ENCODE results near the gene TGFBR1. TPM values are rescaled to one million over a fixed set of nuclear protein-coding genes. Genes with fewer than 3 reads are reported as not detected.

Gene TGFBR1
- total RNA-seq, 4 donors from 2014 or later: 17.6 to 24.1 (median 22.8) TPM

DNA sequence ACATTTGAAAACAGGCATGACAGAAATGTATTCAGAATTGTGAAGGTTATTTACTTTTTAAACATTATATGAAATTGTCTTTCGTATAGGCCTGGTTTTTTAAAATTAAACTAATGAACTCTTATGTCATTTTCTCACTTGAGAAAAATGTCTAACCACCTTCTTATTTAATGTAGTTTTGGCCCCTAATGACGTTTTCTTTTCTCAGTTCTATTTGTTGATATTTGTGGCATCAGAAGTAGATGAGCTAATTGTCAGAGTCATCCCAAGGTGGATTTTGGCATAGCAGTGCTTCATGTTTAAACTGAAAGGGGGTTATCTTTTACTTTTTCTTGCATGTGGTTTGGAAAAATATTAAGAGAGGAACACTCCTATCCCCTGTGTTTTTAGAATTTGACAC lies 28.2 kb downstream of the TGFBR1 start:
- Histone ChIP-seq H3K36me3 (no peaks in the 10 kb centered on the region), H3K27me3 (no peaks in the 10 kb centered on the region), H3K4me3 (no peak overlapping the region), H3K4me1 (peaks cover 0 to 26% (median 0%) of the 10 kb centered on the region in 4 donors), H3K9me3 (no peaks in the 10 kb centered on the region), H3K27ac (no peak overlapping the region)
- intact Hi-C loops (cut with DNase I; ENCODE audit: low total_unique reads) (loop anchor here (10.0 kb wide), 1 partner anchor 128 kb away; no protein-coding TSS in a partner anchor), in situ Hi-C loops (cut with MboI; ENCODE audit: low pct_ligation_motif_present in 1 of 4, low pct_unique_long_range_greater_than_20kb in 1 of 4, low sequenced_read_pairs in 3 of 4) (loop anchor here in 3 of 4 donors (10.0 to 25.0 kb wide), 4 partner anchors 128 to 278 kb away; no protein-coding TSS in a partner anchor)
- no peak for DNase-seq
- 53 to 75% methylated on average over 2 of the region's 2 CpGs for WGBS, 2 donors (ENCODE audit: low coverage in 1 of 2)
- no peak for TF ChIP-seq POLR2AphosphoS5 (IDR thresholded peaks at IDR 0.05)
- no peak for TF ChIP-seq POLR2A (IDR thresholded peaks at IDR 0.05)
- no peak for TF ChIP-seq CTCF (IDR thresholded peaks at IDR 0.05)
- TF ChIP-seq EP300 (IDR thresholded peaks at IDR 0.05; ENCODE audit: low read depth): no peak

DNA sequence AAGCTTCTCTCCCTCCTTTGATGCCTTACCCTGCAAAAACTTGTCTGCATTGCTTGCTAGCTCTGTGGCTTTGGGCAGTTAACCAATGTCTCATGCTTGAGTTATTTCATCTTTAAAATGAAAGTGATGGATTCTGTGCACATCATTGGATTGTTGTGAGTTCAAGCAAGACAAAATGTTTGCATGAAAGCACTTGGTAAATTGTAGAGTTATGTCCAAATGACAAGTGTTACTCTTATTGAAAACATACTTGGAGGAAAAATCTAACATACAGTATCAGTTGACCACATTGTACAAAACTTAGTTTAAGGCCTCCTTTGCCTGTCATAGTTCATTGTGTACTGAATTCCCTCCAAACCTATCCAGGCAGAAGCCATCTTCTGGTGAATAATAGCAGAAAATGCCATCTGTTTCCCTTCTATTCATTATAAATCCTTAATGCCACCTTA lies 30.0 kb downstream of the TGFBR1 start:
- in situ Hi-C loops (cut with MboI; ENCODE audit: low pct_ligation_motif_present in 1 of 4, low pct_unique_long_range_greater_than_20kb in 1 of 4, low sequenced_read_pairs in 3 of 4): loop anchor here in 3 of 4 donors (10.0 to 25.0 kb wide), 4 partner anchors 130 to 280 kb away; no protein-coding TSS in a partner anchor
- intact Hi-C loops (cut with DNase I; ENCODE audit: low total_unique reads): loop anchor here (10.0 kb wide), 1 partner anchor 130 kb away; no protein-coding TSS in a partner anchor
- no peak overlapping the region for H3K4me3 ChIP-seq
- H3K36me3 ChIP-seq: peaks cover 0 to 4% (median 0%) of the 10 kb centered on the region in 4 donors
- no peaks in the 10 kb centered on the region for H3K27me3 ChIP-seq
- TF ChIP-seq CTCF (IDR thresholded peaks at IDR 0.05) (no peak), POLR2AphosphoS5 (IDR thresholded peaks at IDR 0.05) (no peak), POLR2A (IDR thresholded peaks at IDR 0.05) (no peak), EP300 (IDR thresholded peaks at IDR 0.05; ENCODE audit: low read depth) (no peak)
- H3K4me1 ChIP-seq: peaks cover 0 to 22% (median 0%) of the 10 kb centered on the region in 4 donors
- H3K27ac ChIP-seq: no peak overlapping the region
- no peak for DNase-seq
- H3K9me3 ChIP-seq: no peaks in the 10 kb centered on the region

DNA sequence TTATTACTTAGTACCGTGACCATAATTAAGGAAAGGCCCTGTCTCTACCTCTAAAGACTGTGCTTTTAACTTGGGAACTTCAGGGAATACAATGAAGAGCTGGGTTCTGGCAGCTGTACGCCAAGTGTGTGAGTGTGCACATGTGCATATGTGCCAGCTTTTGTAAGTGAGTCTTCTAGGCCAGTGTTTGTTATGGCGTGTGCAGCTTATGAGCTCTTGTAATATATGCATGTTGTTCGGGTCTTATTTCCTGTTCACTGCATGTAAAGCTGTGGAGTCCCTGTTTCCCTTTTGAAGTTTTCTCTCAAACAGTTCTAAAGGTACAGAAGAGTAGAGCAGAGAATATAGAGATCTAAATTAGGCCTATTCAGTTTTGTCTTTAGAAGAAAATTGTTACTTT lies 30.5 kb downstream of the TGFBR1 start:
- peaks cover 0 to 4% (median 0%) of the 10 kb centered on the region in 4 donors for H3K36me3 ChIP-seq
- peaks cover 0 to 25% (median 0%) of the 10 kb centered on the region in 4 donors for H3K4me1 ChIP-seq
- intact Hi-C loops (cut with DNase I; ENCODE audit: low total_unique reads) (loop anchor here (10.0 kb wide), 1 partner anchor 131 kb away; no protein-coding TSS in a partner anchor), in situ Hi-C loops (cut with MboI; ENCODE audit: low pct_ligation_motif_present in 1 of 4, low pct_unique_long_range_greater_than_20kb in 1 of 4, low sequenced_read_pairs in 3 of 4) (loop anchor here in 3 of 4 donors (10.0 to 25.0 kb wide), 4 partner anchors 131 to 281 kb away; no protein-coding TSS in a partner anchor)
- H3K27me3 ChIP-seq: no peaks in the 10 kb centered on the region
- 77% methylated on average over 4 of the region's 4 CpGs; no CpG with 5 or more reads in 1 of the 2 donors for WGBS, 2 donors (ENCODE audit: low coverage in 1 of 2)
- H3K9me3 ChIP-seq: no peaks in the 10 kb centered on the region
- no peak overlapping the region for H3K27ac ChIP-seq
- no peak overlapping the region for H3K4me3 ChIP-seq
- DNase-seq: no peak
- TF ChIP-seq POLR2A (IDR thresholded peaks at IDR 0.05): no peak
- TF ChIP-seq CTCF (IDR thresholded peaks at IDR 0.05): no peak
- TF ChIP-seq POLR2AphosphoS5 (IDR thresholded peaks at IDR 0.05): no peak
- no peak for TF ChIP-seq EP300 (IDR thresholded peaks at IDR 0.05; ENCODE audit: low read depth)

DNA sequence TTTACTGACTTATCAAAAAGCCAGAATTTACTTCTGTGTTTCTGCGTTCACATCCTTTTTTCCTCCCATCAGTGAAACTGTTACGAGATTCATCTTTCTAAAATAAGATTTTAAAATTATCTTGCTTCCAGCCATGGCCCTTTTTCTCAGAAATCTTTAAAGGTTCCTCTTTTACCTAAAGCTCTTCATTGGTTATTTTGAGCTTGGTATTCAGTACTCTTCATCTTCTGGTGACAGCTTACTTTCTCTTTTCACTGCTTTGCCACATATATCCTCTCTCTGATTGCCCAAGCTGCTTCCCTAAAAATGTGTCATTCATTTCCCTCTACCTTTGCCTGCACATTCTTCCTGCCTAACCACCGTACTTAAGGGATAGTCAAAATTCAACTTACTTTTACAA lies 32.3 kb downstream of the TGFBR1 start:
- in situ Hi-C loops (cut with MboI; ENCODE audit: low pct_ligation_motif_present in 1 of 4, low pct_unique_long_range_greater_than_20kb in 1 of 4, low sequenced_read_pairs in 3 of 4) (loop anchor here in 3 of 4 donors (10.0 to 25.0 kb wide), 4 partner anchors 132 to 282 kb away; no protein-coding TSS in a partner anchor), intact Hi-C loops (cut with DNase I; ENCODE audit: low total_unique reads) (loop anchor here (10.0 kb wide), 1 partner anchor 132 kb away; no protein-coding TSS in a partner anchor)
- H3K36me3 ChIP-seq: peaks cover 0 to 4% (median 0%) of the 10 kb centered on the region in 4 donors
- H3K27me3 ChIP-seq: no peaks in the 10 kb centered on the region
- no peak overlapping the region for H3K27ac ChIP-seq
- H3K9me3 ChIP-seq: no peaks in the 10 kb centered on the region
- H3K4me3 ChIP-seq: no peak overlapping the region
- no peak for DNase-seq
- TF ChIP-seq CTCF (IDR thresholded peaks at IDR 0.05): no peak
- TF ChIP-seq POLR2A (IDR thresholded peaks at IDR 0.05): no peak
- no peak for TF ChIP-seq POLR2AphosphoS5 (IDR thresholded peaks at IDR 0.05)
- TF ChIP-seq EP300 (IDR thresholded peaks at IDR 0.05; ENCODE audit: low read depth): no peak
- peaks cover 0 to 40% (median 9%) of the 10 kb centered on the region in 4 donors for H3K4me1 ChIP-seq
- 76 to 86% methylated on average over 3 of the region's 3 CpGs for WGBS, 2 donors (ENCODE audit: low coverage in 1 of 2)
